GM21515 (cell line): Measurements from ENCODE around the gene MED25.

Experiments used
- ATAC-seq: cut with Tn5 transposase; IDR thresholded peaks from one replicate; pipeline ENCODE4 v1.9.1; 2021; ENCODE audit not compliant: unreplicated experiment

MED25 gene

GRCh38 chr19:49839713-49840112 lies 21.6 kb downstream of the MED25 start:
- ATAC-seq, result no peak

- ATAC-seq, result no peak
These were observed 22.2 kb downstream of the MED25 start for GRCh38 chr19:49840321-49840720.

- ATAC-seq, result no peak
These were observed 22.7 kb downstream of the MED25 start for GRCh38 chr19:49840736-49841249.

GRCh38 chr19:49843265-49843664 lies 25.2 kb downstream of the MED25 start:
- ATAC-seq, result no peak

GRCh38 chr19:49844138-49845095 lies 26.3 kb downstream of the MED25 start:
- no peak for ATAC-seq

- ATAC-seq, result no peak
These were observed 27.3 kb downstream of the MED25 start for GRCh38 chr19:49845414-49845813.

GRCh38 chr19:49846408-49846807 lies 28.3 kb downstream of the MED25 start:
- no peak for ATAC-seq

GRCh38 chr19:49847731-49848696 lies 29.9 kb downstream of the MED25 start:
- ATAC-seq, result no peak

- no peak for ATAC-seq
These were observed 30.8 kb downstream of the MED25 start for GRCh38 chr19:49848938-49849337.

- no peak for ATAC-seq
These were observed 31.5 kb downstream of the MED25 start for GRCh38 chr19:49849433-49850220.

- no peak for ATAC-seq
These were observed 32.1 kb downstream of the MED25 start for GRCh38 chr19:49850221-49850486.

- ATAC-seq, result peak; percentile 63
These were observed 32.6 kb downstream of the MED25 start, which contains the start of gene PTOV1 for GRCh38 chr19:49850487-49851342. Gene PTOV1, plus strand, starts transcription at chr19:49851159.

GRCh38 chr19:49851456-49852259 lies 33.6 kb downstream of the MED25 start:
- no peak for ATAC-seq

- ATAC-seq, result no peak
These were observed 34.6 kb downstream of the MED25 start for GRCh38 chr19:49852631-49853126.

GRCh38 chr19:49853852-49854377 lies 35.8 kb downstream of the MED25 start:
- no peak for ATAC-seq

GRCh38 chr19:49854378-49855263 lies 36.5 kb downstream of the MED25 start:
- ATAC-seq, result no peak

- ATAC-seq, result no peak
These were observed 37.2 kb downstream of the MED25 start for GRCh38 chr19:49855277-49855675.
